Trophoblast cell (in vitro differentiated cells and primary cell): ENCODE measurements around the gene NDC80.

Source experiments
- DNase-seq, 2 donors: peaks; one replicate each; pipeline ENCODE4 v3.0.0-alpha.2; 2016
- H2AFZ ChIP-seq: 2 replicates; pipeline ENCODE4 v1.6.1; 2013; ENCODE audit warnings: low read length, moderate library complexity, mild to moderate bottlenecking; ENCODE audit not compliant: insufficient read depth, poor library complexity
- H2AK5ac ChIP-seq: 2 replicates; pipeline ENCODE4 v1.6.1; 2013; ENCODE audit warnings: mild to moderate bottlenecking, low read length
- H2BK120ac ChIP-seq: 2 replicates; pipeline ENCODE4 v1.6.1; 2013; ENCODE audit warnings: low read length, mild to moderate bottlenecking, moderate library complexity; ENCODE audit not compliant: insufficient read depth, poor library complexity
- H2BK12ac ChIP-seq: 2 replicates; pipeline ENCODE4 v1.6.1; 2013; ENCODE audit warnings: mild to moderate bottlenecking, low read length, moderate library complexity
- H2BK5ac ChIP-seq: 2 replicates; pipeline ENCODE4 v1.6.1; 2013; ENCODE audit warnings: low read length, low read depth, moderate library complexity, mild to moderate bottlenecking; ENCODE audit not compliant: poor library complexity
- H3K14ac ChIP-seq: 2 replicates; pipeline ENCODE4 v1.6.1; 2013; ENCODE audit warnings: mild to moderate bottlenecking, low read length
- H3K18ac ChIP-seq: 2 replicates; pipeline ENCODE4 v1.6.1; 2013; ENCODE audit warnings: mild to moderate bottlenecking, low read length
- H3K23ac ChIP-seq: 2 replicates; pipeline ENCODE4 v1.6.1; 2013; ENCODE audit warnings: low read length
- H3K27ac ChIP-seq: 2 replicates; pipeline ENCODE4 v1.5.1; 2013; ENCODE audit warnings: low read depth, mild to moderate bottlenecking, inconsistent platforms, low read length, moderate library complexity
- H3K27me3 ChIP-seq: 2 replicates; pipeline ENCODE4 v1.6.1; 2013; ENCODE audit warnings: inconsistent platforms, mild to moderate bottlenecking, low read length, moderate library complexity; ENCODE audit not compliant: insufficient read depth
- H3K36me3 ChIP-seq, 2 experiments: 1 replicate in 1 of 2; 2 replicates in 1 of 2; pipeline ENCODE4 v1.6.1; 2013; ENCODE audit warnings: low read length in 2 of 2, mild to moderate bottlenecking in 2 of 2, moderate library complexity in 1 of 2; ENCODE audit not compliant: insufficient read depth in 2 of 2, control insufficient read depth in 1 of 2
- H3K4ac ChIP-seq: 2 replicates; pipeline ENCODE4 v1.6.1; 2013; ENCODE audit warnings: low read depth, mild to moderate bottlenecking, low read length, moderate library complexity
- H3K4me1 ChIP-seq, 2 experiments: 1 replicate in 1 of 2; 2 replicates in 1 of 2; pipeline ENCODE4 v1.6.1; 2013; ENCODE audit warnings: low read length in 2 of 2, mild to moderate bottlenecking in 2 of 2, moderate library complexity in 1 of 2; ENCODE audit not compliant: insufficient read depth in 2 of 2, control insufficient read depth in 1 of 2
- H3K4me2 ChIP-seq: 2 replicates; pipeline ENCODE4 v1.6.1; 2013; ENCODE audit warnings: inconsistent platforms, mild to moderate bottlenecking, low read length, moderate library complexity
- H3K4me3 ChIP-seq: 2 replicates; pipeline ENCODE4 v1.5.1; 2013; ENCODE audit warnings: mild to moderate bottlenecking, low read depth, low read length, inconsistent platforms
- H3K79me1 ChIP-seq: one replicate; pipeline ENCODE4 v1.6.1; 2013; ENCODE audit warnings: low read length
- H3K79me2 ChIP-seq: 2 replicates; pipeline ENCODE4 v1.6.1; 2013; ENCODE audit warnings: low read length, mild to moderate bottlenecking; ENCODE audit not compliant: control insufficient read depth, insufficient read depth, poor library complexity
- H3K9ac ChIP-seq: 2 replicates; pipeline ENCODE4 v1.6.1; 2013; ENCODE audit warnings: mild to moderate bottlenecking, low read length
- H3K9me3 ChIP-seq: 2 replicates; pipeline ENCODE4 v1.6.1; 2013; ENCODE audit warnings: low read depth, mild to moderate bottlenecking, control low read depth, inconsistent platforms, low read length; ENCODE audit not compliant: insufficient read depth
- H4K12ac ChIP-seq: 2 replicates; pipeline ENCODE4 v1.6.1; 2013; ENCODE audit warnings: low read depth, mild to moderate bottlenecking, low read length, moderate library complexity
- H4K8ac ChIP-seq: 2 replicates; pipeline ENCODE4 v1.6.1; 2013; ENCODE audit warnings: low read depth, mild to moderate bottlenecking, low read length, moderate library complexity
- H4K91ac ChIP-seq: one replicate; pipeline ENCODE4 v1.6.1; 2013; ENCODE audit warnings: low read depth, mild to moderate bottlenecking, low read length, moderate library complexity
- WGBS: extraction: QIAGEN DNeasy Blood & Tissue Kit; methylation state at CpG from one replicate; pipeline ENCODE4 v1.1.7; 2013; ENCODE audit warnings: missing lambda C conversion rate; ENCODE audit not compliant: insufficient read length, insufficient coverage; ENCODE audit errors: extremely low coverage; 5-methylcytosine and 5-hydroxymethylcytosine counted together

Gene NDC80

DNA sequence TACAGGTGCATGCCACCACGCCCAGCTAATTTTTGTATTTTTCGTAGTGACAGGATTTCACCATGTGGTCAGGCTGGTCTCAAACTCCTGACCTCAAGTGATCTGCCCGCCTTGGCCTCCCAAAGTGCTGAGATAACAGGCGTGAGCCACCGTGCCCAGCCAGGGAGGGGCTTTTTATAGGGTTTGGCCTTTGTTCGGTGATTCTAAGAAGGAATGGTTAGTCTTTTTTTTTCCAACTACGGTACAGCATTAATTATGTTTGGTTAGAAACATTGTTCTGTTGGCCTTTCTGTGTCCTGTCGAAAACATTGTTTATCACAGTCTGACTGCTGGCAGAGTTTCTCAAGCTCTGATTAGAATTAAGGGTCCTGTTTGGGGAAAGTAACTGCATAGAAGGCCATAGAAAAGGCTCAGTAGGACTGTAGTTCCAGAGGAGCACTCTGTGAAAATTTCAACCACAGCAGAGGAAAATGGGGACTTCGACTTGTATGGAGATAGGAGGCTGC is 64.8 kb downstream of the NDC80 start:
- no peak overlapping the region for H2BK5ac ChIP-seq
- H3K4me2 ChIP-seq, result no peak overlapping the region
- no peaks in the 10 kb centered on the region for H3K79me1 ChIP-seq
- H4K12ac ChIP-seq, result no peak overlapping the region
- H3K18ac ChIP-seq, result no peak overlapping the region
- no peak overlapping the region for H3K9ac ChIP-seq
- WGBS, result no CpG with 5 or more reads among the region's 9 CpGs
- H2BK12ac ChIP-seq, result no peak overlapping the region
- no peaks in the 10 kb centered on the region for H3K27me3 ChIP-seq
- H3K9me3 ChIP-seq, result peaks cover 1% of the 10 kb centered on the region
- H3K27ac ChIP-seq, result no peak overlapping the region
- no peak for DNase-seq
- H3K4me1 ChIP-seq, result no peaks in the 10 kb centered on the region
- H3K4ac ChIP-seq, result no peak overlapping the region
- no peaks in the 10 kb centered on the region for H3K79me2 ChIP-seq
- no peak overlapping the region for H2AK5ac ChIP-seq
- H3K4me3 ChIP-seq, result no peak overlapping the region
- no peak overlapping the region for H4K91ac ChIP-seq
- H3K14ac ChIP-seq, result no peak overlapping the region
- H2AFZ ChIP-seq, result no peak overlapping the region
- H2BK120ac ChIP-seq, result no peak overlapping the region
- no peak overlapping the region for H3K23ac ChIP-seq
- no peak overlapping the region for H4K8ac ChIP-seq
- H3K36me3 ChIP-seq, result no peaks in the 10 kb centered on the region

- no peaks in the 10 kb centered on the region for H3K36me3 ChIP-seq
- no peak overlapping the region for H3K18ac ChIP-seq
- no peak overlapping the region for H3K23ac ChIP-seq
- H3K14ac ChIP-seq, result no peak overlapping the region
- DNase-seq, result no peak
- no peak overlapping the region for H3K4ac ChIP-seq
- no peaks in the 10 kb centered on the region for H3K9me3 ChIP-seq
- no peak overlapping the region for H4K91ac ChIP-seq
- no peak overlapping the region for H2BK5ac ChIP-seq
- H3K4me1 ChIP-seq, result no peaks in the 10 kb centered on the region
- no CpG with 5 or more reads among the region's 2 CpGs for WGBS
- H2AFZ ChIP-seq, result no peak overlapping the region
- no peaks in the 10 kb centered on the region for H3K79me1 ChIP-seq
- no peaks in the 10 kb centered on the region for H3K27me3 ChIP-seq
- no peak overlapping the region for H2BK120ac ChIP-seq
- no peak overlapping the region for H3K27ac ChIP-seq
- no peak overlapping the region for H3K4me3 ChIP-seq
- H3K9ac ChIP-seq, result no peak overlapping the region
- no peaks in the 10 kb centered on the region for H3K79me2 ChIP-seq
- no peak overlapping the region for H3K4me2 ChIP-seq
- H4K12ac ChIP-seq, result no peak overlapping the region
- no peak overlapping the region for H2BK12ac ChIP-seq
- no peak overlapping the region for H4K8ac ChIP-seq
- H2AK5ac ChIP-seq, result no peak overlapping the region
Measured at GRCh38 chr18:2641638-2642037, 70.3 kb downstream of the NDC80 start.

GRCh38 chr18:2642771-2643170 is 71.4 kb downstream of the NDC80 start:
- Histone ChIP-seq H3K27ac (no peak overlapping the region), H3K79me1 (no peaks in the 10 kb centered on the region), H2BK120ac (no peak overlapping the region), H3K18ac (no peak overlapping the region), H3K9ac (no peak overlapping the region), H2AFZ (no peak overlapping the region), H3K4me2 (no peak overlapping the region), H3K4me1 (no peaks in the 10 kb centered on the region), H3K4me3 (no peak overlapping the region), H3K4ac (no peak overlapping the region), H3K14ac (no peak overlapping the region), H4K91ac (no peak overlapping the region), H2AK5ac (no peak overlapping the region), H3K23ac (no peak overlapping the region), H3K36me3 (no peaks in the 10 kb centered on the region), H4K12ac (no peak overlapping the region), H3K27me3 (no peaks in the 10 kb centered on the region), H3K79me2 (no peaks in the 10 kb centered on the region), H3K9me3 (no peaks in the 10 kb centered on the region), H4K8ac (no peak overlapping the region), H2BK12ac (no peak overlapping the region), H2BK5ac (no peak overlapping the region)
- DNase-seq, result no peak
- WGBS, result no CpG with 5 or more reads among the region's 1 CpG

- no peaks in the 10 kb centered on the region for H3K27me3 ChIP-seq
- no peak for DNase-seq
- H2BK120ac ChIP-seq, result no peak overlapping the region
- H4K12ac ChIP-seq, result no peak overlapping the region
- no peak overlapping the region for H3K4me2 ChIP-seq
- no peak overlapping the region for H3K27ac ChIP-seq
- no peak overlapping the region for H3K4ac ChIP-seq
- H3K9ac ChIP-seq, result no peak overlapping the region
- H3K4me3 ChIP-seq, result no peak overlapping the region
- H2AK5ac ChIP-seq, result no peak overlapping the region
- no peak overlapping the region for H3K23ac ChIP-seq
- no peak overlapping the region for H2BK5ac ChIP-seq
- no peak overlapping the region for H4K8ac ChIP-seq
- no peak overlapping the region for H2AFZ ChIP-seq
- no peak overlapping the region for H2BK12ac ChIP-seq
- H3K18ac ChIP-seq, result no peak overlapping the region
- H3K36me3 ChIP-seq, result no peaks in the 10 kb centered on the region
- no CpG with 5 or more reads among the region's 1 CpG for WGBS
- H3K79me2 ChIP-seq, result no peaks in the 10 kb centered on the region
- H4K91ac ChIP-seq, result no peak overlapping the region
- H3K14ac ChIP-seq, result no peak overlapping the region
- no peaks in the 10 kb centered on the region for H3K4me1 ChIP-seq
- no peaks in the 10 kb centered on the region for H3K79me1 ChIP-seq
- H3K9me3 ChIP-seq, result peaks cover 1% of the 10 kb centered on the region
Measured at GRCh38 chr18:2644535-2644934, 73.2 kb downstream of the NDC80 start.
